GM13976 (cell line): ENCODE results near the gene FRS2.

Experiments
- DNase-seq: peaks from one replicate; pipeline ENCODE4 v3.0.0; 2012; ENCODE audit warnings: low spot score
- CTCF ChIP-seq: IDR thresholded peaks from 2 replicates; pipeline ENCODE4 v1.5.1; 2012; ENCODE audit warnings: borderline replicate concordance, mild to moderate bottlenecking; ENCODE audit not compliant: insufficient read depth; ENCODE audit errors: extremely low read depth, missing control alignments, control extremely low read depth
- in situ Hi-C: fragments of 300-500 bp; cut with MboI; formaldehyde crosslinking; loops from one replicate; pipeline ENCODE4 v1.12.0; 2022; ENCODE audit warnings: low sequenced_read_pairs, mixed read lengths, inconsistent platforms; ENCODE audit not compliant: unreplicated experiment

The FRS2 gene

GRCh38 chr12:69469854-69470188 lies 367 bp upstream of the FRS2 start:
- in situ Hi-C loops = no loop called here
- TF ChIP-seq CTCF = no peak
- DNase-seq = no peak

DNA sequence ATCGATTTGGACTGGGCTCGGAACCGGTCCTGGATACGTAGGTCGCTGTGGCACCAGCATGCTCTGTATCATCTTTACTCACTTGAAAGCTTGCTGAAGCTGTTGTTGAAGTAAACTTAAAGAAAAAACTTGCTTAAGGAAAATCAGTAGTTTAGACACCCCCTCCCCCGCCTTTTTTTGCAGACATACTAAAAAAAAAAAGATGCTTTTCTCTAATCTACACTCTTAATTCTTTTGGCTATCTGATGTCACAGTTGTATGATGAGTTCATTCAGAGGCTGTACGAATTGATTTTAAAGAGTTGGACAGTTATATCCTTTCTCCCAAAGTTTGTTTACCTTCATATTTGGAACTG lies 865 bp downstream of the FRS2 start:
- no peak for TF ChIP-seq CTCF
- DNase-seq = no peak
- in situ Hi-C loops = no loop called here

- TF ChIP-seq CTCF = no peak
- no peak for DNase-seq
- in situ Hi-C loops = no loop called here
These were observed 1.6 kb downstream of the FRS2 start for GRCh38 chr12:69471667-69472385.

- TF ChIP-seq CTCF = no peak
- no peak for DNase-seq
- in situ Hi-C loops = no loop called here
These were observed 3.1 kb downstream of the FRS2 start for GRCh38 chr12:69473262-69473661.

DNA sequence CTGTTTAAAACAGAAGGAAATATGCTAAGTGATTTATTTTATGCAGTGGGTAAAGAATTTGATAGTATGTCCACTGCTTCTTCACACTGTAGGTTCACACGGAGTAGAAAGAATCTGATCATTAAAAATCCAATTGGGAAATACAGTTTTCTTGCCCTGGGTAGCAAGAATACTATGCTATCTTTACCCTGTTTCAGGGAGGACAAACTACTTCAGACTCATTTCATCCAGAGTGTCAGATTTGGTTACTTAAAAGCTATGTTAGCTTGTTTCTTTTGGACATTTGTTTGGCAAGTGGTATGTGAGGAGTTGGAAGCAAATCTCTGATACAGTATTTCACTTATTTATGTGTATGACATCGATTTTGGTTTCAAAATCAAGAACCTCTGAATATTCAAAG lies 4.3 kb downstream of the FRS2 start:
- in situ Hi-C loops = no loop called here
- TF ChIP-seq CTCF = no peak
- DNase-seq = no peak

- no peak for TF ChIP-seq CTCF
- DNase-seq = no peak
- in situ Hi-C loops = no loop called here
These were observed 5.2 kb downstream of the FRS2 start for GRCh38 chr12:69475237-69475975.
